Measurements from ENCODE around the gene PAPOLA. TPM values are rescaled to one million over a fixed set of nuclear protein-coding genes. Genes with fewer than 3 reads are reported as not detected.
A peak's percentile ranks its signal among the peaks of the same experiment; 100 is the strongest.

The PAPOLA gene
- total and polyA plus RNA-seq, 9 of the 15 experiments (the other 6 are each of a cell fraction or from before 2014, with no cell fraction given), result 51.1 to 199 (median 95.8) TPM

GRCh38 chr14:96501740-96502620, at the start of gene PAPOLA (continued):
- TF ChIP-seq KLF13 (tag; IDR thresholded peaks at IDR 0.05; ENCODE audit: borderline replicate concordance, low read depth), result no peak
- TF ChIP-seq ZNF780A (CRISPR knock-in tag; IDR thresholded peaks at IDR 0.05), result no peak
- TF ChIP-seq TAF1 (IDR thresholded peaks at IDR 0.05; ENCODE audit: control insufficient read depth, extremely low read depth, insufficient read depth, low read length, severe bottlenecking), result peak; percentile 58
- TF ChIP-seq RBM34 (IDR thresholded peaks at IDR 0.05; ENCODE audit: borderline replicate concordance, insufficient read depth, low read length), result no peak
- no peak for TF ChIP-seq IRF9 (tag; IDR thresholded peaks at IDR 0.05)
- TF ChIP-seq CAMTA2 (CRISPR knock-in tag; conservative IDR thresholded peaks at IDR 0.05), result no peak
- TF ChIP-seq, protein P1, sequence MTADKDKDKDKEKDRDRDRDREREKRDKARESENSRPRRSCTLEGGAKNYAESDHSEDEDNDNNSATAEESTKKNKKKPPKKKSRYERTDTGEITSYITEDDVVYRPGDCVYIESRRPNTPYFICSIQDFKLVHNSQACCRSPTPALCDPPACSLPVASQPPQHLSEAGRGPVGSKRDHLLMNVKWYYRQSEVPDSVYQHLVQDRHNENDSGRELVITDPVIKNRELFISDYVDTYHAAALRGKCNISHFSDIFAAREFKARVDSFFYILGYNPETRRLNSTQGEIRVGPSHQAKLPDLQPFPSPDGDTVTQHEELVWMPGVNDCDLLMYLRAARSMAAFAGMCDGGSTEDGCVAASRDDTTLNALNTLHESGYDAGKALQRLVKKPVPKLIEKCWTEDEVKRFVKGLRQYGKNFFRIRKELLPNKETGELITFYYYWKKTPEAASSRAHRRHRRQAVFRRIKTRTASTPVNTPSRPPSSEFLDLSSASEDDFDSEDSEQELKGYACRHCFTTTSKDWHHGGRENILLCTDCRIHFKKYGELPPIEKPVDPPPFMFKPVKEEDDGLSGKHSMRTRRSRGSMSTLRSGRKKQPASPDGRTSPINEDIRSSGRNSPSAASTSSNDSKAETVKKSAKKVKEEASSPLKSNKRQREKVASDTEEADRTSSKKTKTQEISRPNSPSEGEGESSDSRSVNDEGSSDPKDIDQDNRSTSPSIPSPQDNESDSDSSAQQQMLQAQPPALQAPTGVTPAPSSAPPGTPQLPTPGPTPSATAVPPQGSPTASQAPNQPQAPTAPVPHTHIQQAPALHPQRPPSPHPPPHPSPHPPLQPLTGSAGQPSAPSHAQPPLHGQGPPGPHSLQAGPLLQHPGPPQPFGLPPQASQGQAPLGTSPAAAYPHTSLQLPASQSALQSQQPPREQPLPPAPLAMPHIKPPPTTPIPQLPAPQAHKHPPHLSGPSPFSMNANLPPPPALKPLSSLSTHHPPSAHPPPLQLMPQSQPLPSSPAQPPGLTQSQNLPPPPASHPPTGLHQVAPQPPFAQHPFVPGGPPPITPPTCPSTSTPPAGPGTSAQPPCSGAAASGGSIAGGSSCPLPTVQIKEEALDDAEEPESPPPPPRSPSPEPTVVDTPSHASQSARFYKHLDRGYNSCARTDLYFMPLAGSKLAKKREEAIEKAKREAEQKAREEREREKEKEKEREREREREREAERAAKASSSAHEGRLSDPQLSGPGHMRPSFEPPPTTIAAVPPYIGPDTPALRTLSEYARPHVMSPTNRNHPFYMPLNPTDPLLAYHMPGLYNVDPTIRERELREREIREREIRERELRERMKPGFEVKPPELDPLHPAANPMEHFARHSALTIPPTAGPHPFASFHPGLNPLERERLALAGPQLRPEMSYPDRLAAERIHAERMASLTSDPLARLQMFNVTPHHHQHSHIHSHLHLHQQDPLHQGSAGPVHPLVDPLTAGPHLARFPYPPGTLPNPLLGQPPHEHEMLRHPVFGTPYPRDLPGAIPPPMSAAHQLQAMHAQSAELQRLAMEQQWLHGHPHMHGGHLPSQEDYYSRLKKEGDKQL (CRISPR knock-in tag; IDR thresholded peaks at IDR 0.05; ENCODE audit: borderline replicate concordance), result no peak
- no peak for TF ChIP-seq ZBTB33 (CRISPR knock-in tag; IDR thresholded peaks at IDR 0.05)
- no peak for TF ChIP-seq U2AF2 (optimal IDR thresholded peaks at IDR 0.05; ENCODE audit: low read depth, low read length)
- no peak for TF ChIP-seq MYBL2 (IDR thresholded peaks at IDR 0.05; ENCODE audit: low read depth)
- no peak for TF ChIP-seq MYBL2 (CRISPR knock-in tag; IDR thresholded peaks at IDR 0.05; ENCODE audit: borderline replicate concordance)
- TF ChIP-seq, protein P2, sequence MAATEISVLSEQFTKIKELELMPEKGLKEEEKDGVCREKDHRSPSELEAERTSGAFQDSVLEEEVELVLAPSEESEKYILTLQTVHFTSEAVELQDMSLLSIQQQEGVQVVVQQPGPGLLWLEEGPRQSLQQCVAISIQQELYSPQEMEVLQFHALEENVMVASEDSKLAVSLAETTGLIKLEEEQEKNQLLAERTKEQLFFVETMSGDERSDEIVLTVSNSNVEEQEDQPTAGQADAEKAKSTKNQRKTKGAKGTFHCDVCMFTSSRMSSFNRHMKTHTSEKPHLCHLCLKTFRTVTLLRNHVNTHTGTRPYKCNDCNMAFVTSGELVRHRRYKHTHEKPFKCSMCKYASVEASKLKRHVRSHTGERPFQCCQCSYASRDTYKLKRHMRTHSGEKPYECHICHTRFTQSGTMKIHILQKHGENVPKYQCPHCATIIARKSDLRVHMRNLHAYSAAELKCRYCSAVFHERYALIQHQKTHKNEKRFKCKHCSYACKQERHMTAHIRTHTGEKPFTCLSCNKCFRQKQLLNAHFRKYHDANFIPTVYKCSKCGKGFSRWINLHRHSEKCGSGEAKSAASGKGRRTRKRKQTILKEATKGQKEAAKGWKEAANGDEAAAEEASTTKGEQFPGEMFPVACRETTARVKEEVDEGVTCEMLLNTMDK (IDR thresholded peaks at IDR 0.05; ENCODE audit: borderline replicate concordance, insufficient read depth, low read depth, low read length, poor library complexity, severe bottlenecking), result no peak
- no peak for TF ChIP-seq HNRNPUL1 (IDR thresholded peaks at IDR 0.05; ENCODE audit: low read length)
- TF ChIP-seq SMARCA5 (IDR thresholded peaks at IDR 0.05), result no peak

Data from K562 (cell line).